OCI-LY1 (cell line): Measurements from ENCODE around the gene NSD1.

Source experiments
- EZH2 ChIP-seq: fragments of 200-600 bp; sonication (generic), shearing (Covaris generic); IDR thresholded peaks from 2 replicates; pipeline ENCODE4 v1.8.0; 2017; ENCODE audit warnings: borderline replicate concordance, mixed run types, mild to moderate bottlenecking, antibody characterized with exemption, low read length, moderate library complexity, mixed read lengths
- TF ChIP-seq, protein P1 (sequence below): fragments of 200-600 bp; sonication (generic), shearing (Covaris generic); IDR thresholded peaks from 2 replicates; pipeline ENCODE4 v1.5.1; 2017; ENCODE audit warnings: mild to moderate bottlenecking, antibody characterized with exemption, low read length, moderate library complexity, mixed read lengths

DNA sequence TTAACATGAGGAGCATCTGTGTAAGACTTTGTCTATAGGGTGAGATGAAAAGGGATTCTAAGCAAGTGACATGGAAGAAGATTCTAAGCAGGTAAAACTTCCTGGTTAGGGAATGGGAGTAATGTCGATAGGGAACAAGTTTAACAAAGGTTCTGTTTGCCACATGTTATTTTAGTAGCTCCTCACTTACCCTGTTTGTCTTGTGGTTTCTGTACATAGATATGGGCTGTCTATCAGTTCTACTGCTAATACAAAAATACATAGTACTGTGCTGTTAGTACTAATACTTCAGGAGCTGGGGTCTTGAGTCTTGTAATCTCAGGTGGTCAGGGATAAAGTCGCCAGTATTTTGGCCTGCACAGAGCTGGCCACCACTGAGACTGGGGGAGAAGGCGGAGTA lies 137.1 kb downstream of the NSD1 start:
- TF ChIP-seq, protein P1, sequence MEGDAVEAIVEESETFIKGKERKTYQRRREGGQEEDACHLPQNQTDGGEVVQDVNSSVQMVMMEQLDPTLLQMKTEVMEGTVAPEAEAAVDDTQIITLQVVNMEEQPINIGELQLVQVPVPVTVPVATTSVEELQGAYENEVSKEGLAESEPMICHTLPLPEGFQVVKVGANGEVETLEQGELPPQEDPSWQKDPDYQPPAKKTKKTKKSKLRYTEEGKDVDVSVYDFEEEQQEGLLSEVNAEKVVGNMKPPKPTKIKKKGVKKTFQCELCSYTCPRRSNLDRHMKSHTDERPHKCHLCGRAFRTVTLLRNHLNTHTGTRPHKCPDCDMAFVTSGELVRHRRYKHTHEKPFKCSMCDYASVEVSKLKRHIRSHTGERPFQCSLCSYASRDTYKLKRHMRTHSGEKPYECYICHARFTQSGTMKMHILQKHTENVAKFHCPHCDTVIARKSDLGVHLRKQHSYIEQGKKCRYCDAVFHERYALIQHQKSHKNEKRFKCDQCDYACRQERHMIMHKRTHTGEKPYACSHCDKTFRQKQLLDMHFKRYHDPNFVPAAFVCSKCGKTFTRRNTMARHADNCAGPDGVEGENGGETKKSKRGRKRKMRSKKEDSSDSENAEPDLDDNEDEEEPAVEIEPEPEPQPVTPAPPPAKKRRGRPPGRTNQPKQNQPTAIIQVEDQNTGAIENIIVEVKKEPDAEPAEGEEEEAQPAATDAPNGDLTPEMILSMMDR: no peak
- no peak for TF ChIP-seq EZH2
